ENCODE measurements around the gene UBE2M.

GRCh38 chr19:58575183-58576041 lies 17.0 kb upstream of the UBE2M start:
- TF ChIP-seq EZH2 (IDR thresholded peaks at IDR 0.05) (no peak), POLR2AphosphoS5 (IDR thresholded peaks at IDR 0.05; ENCODE audit: borderline replicate concordance, low read depth, low read length) (peak; percentile 70), FOXP2 (optimal IDR thresholded peaks at IDR 0.05; ENCODE audit: control extremely low read depth, extremely low read length, insufficient read depth) (no peak)

Data from SK-N-MC (cell line).